ENCODE results near the gene TK1.
A peak's percentile ranks its signal among the peaks of the same experiment; 100 is the strongest.

Gene TK1

DNA sequence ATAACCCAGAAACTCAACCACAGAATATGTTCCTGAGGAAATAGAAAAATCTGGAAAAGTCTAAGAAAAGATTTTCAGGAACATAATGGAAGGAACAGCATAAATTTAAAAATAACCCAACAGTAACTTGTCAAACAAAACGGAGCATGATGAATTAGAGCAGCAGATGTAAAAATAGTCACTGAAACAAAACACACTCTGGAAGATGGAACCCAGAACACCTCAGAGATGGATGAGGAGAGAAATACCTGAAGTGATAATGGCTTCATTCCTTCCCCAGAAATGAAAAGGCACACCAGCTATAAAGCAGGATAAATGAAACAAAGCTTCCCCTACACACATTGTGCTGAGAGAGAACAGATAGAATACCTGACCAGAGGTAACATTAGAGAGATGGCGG, 6.3 kb downstream of the TK1 start:
- TF ChIP-seq, protein P1, sequence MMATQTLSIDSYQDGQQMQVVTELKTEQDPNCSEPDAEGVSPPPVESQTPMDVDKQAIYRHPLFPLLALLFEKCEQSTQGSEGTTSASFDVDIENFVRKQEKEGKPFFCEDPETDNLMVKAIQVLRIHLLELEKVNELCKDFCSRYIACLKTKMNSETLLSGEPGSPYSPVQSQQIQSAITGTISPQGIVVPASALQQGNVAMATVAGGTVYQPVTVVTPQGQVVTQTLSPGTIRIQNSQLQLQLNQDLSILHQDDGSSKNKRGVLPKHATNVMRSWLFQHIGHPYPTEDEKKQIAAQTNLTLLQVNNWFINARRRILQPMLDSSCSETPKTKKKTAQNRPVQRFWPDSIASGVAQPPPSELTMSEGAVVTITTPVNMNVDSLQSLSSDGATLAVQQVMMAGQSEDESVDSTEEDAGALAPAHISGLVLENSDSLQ (IDR thresholded peaks at IDR 0.05): no peak
- TF ChIP-seq SUZ12 (IDR thresholded peaks at IDR 0.05) (no peak), TARDBP (IDR thresholded peaks at IDR 0.05) (no peak), ELF4 (IDR thresholded peaks at IDR 0.05) (no peak), SP1 (IDR thresholded peaks at IDR 0.05) (no peak)
- DNase-seq (ENCODE audit: extremely low spot score): no peak
- CTCF ChIA-PET: no interaction called here
- POLR2A ChIA-PET: interaction anchor here (1.3 kb wide), 1 partner anchor 11 kb away, joined by 4 read pairs; no protein-coding TSS in a partner anchor

DNA sequence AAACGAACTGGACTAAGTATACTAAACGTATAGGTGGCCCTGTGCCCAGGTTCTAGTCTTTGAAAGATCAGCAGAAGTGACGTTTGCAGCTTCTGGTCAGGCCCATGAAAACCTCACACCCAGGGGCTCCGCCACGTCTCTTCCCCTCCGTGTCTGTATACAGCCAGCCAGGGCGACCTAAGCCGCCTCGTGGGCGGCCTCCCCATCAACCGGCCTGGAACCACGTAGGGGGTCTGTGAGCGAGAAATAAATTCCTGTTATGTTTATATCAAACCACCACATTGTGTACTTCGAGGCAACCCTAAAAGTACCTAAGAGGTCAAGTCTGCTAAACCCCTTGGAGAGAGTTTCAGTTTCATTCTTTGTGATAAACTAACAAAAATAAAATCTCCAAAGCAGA, 6.8 kb downstream of the TK1 start:
- TF ChIP-seq FOXA1 (IDR thresholded peaks at IDR 0.05): no peak
- TF ChIP-seq ARNT (IDR thresholded peaks at IDR 0.05): no peak
- TF ChIP-seq SP1 (IDR thresholded peaks at IDR 0.05): no peak
- no peak for TF ChIP-seq FOXK2 (IDR thresholded peaks at IDR 0.05)
- no peak for TF ChIP-seq HDGF (IDR thresholded peaks at IDR 0.05; ENCODE audit: borderline replicate concordance)
- TF ChIP-seq TARDBP (IDR thresholded peaks at IDR 0.05): no peak
- no peak for TF ChIP-seq SUZ12 (IDR thresholded peaks at IDR 0.05)
- TF ChIP-seq, protein P1 (IDR thresholded peaks at IDR 0.05): no peak
- no peak for TF ChIP-seq CTBP1 (IDR thresholded peaks at IDR 0.05; ENCODE audit: borderline replicate concordance)
- TF ChIP-seq FOXM1 (IDR thresholded peaks at IDR 0.05; ENCODE audit: borderline replicate concordance): no peak
- TF ChIP-seq BHLHE40 (IDR thresholded peaks at IDR 0.05; ENCODE audit: borderline replicate concordance): no peak
- TF ChIP-seq ELF4 (IDR thresholded peaks at IDR 0.05): no peak
- TF ChIP-seq ZNF384 (IDR thresholded peaks at IDR 0.05): no peak
- no peak for TF ChIP-seq L3MBTL2 (conservative IDR thresholded peaks at IDR 0.05)
- no peak for TF ChIP-seq LEF1 (IDR thresholded peaks at IDR 0.05; ENCODE audit: borderline replicate concordance)
- TF ChIP-seq NFRKB (IDR thresholded peaks at IDR 0.05): no peak
- ChIA-PET POLR2A (interaction anchor here (1.3 kb wide), 1 partner anchor 11 kb away, joined by 4 read pairs; no protein-coding TSS in a partner anchor), CTCF (no interaction called here)

DNA sequence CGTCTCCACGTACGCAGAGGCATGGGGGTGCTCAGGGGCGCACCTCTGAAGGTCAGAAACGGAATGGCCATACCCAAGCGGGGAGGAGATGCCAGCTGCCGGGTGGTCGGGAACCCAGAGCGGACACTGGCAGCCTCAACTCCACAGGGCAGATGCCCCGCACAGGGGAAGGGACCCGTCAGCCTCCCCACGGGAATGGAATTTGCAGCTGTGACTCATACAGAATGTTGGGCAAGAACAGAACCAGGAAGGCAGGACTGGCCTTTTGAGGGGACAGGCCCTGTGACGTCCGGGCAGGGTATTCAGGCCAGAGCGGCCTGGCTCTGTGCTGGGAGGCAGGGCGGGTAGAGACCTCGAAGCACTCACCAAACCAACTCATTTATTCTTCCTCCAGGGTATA, 7.5 kb downstream of the TK1 start:
- no peak for DNase-seq (ENCODE audit: extremely low spot score)
- ChIA-PET POLR2A (no interaction called here), CTCF (no interaction called here)
- TF ChIP-seq NFRKB (IDR thresholded peaks at IDR 0.05) (no peak), ELF4 (IDR thresholded peaks at IDR 0.05) (no peak), FOXA1 (IDR thresholded peaks at IDR 0.05) (no peak), CTBP1 (IDR thresholded peaks at IDR 0.05; ENCODE audit: borderline replicate concordance) (no peak), FOXK2 (IDR thresholded peaks at IDR 0.05) (no peak), TARDBP (IDR thresholded peaks at IDR 0.05) (no peak), SP1 (IDR thresholded peaks at IDR 0.05) (no peak)
- TF ChIP-seq, protein P1 (IDR thresholded peaks at IDR 0.05): no peak

More for the DNA sequence above, 6.8 kb downstream of the TK1 start:
- no peak for DNase-seq (ENCODE audit: extremely low spot score)

DNA sequence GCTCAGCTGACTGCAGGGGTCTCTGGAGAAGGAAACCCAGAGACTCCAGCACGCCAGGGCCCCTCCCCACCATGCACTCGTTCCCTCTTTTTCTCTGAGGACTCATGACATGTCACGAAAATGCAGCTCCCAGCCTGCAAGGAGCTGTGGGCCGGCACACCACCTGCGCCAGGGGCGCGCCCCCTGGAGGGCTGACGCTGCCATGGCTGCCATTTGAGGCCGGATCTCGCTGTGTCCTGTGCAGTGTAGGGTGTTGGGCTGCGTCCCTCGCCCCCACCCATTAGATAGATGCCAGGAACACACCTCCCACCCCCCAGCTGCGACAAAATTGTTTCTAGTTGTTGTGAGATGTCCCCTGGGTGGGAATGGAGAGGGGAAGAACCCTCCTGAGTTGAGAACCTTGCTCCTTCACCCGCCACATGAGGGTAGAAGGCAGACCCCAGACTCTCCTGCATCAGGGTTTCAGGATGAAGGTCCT, 10.3 kb downstream of the TK1 start:
- peak; percentile 82 for DNase-seq (ENCODE audit: extremely low spot score)
- CTCF ChIA-PET: interaction anchor here (0.5 to 1.4 kb wide), 8 partner anchors 8 to 1477 kb away, joined by 3 to 20 read pairs (median 3); partner anchors contain the start of genes AFMID and TK1
- TF ChIP-seq FOXA1 (IDR thresholded peaks at IDR 0.05): no peak
- POLR2A ChIA-PET: interaction anchor here (0.6 to 1.4 kb wide), 4 partner anchors 9 to 65 kb away, joined by 3 to 4 read pairs (median 3); partner anchors contain the start of genes AFMID and TK1

DNA sequence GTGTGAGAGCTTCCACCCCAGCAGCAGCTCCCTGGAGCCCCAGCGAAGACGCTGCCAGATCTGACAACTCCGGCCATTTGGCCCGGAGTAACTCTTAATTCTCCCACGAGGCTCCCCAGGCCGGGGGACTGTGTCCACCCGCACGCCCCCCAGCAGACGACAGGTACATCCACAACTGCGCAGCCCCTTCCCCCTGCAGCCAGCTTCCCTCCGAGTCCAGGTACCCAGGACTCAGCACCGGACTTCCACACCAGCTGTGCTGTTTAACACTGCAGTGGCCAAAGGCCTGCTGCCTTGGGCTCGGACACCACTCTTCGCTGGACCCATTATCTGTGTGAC, 11.2 kb downstream of the TK1 start:
- no peak for DNase-seq (ENCODE audit: extremely low spot score)
- CTCF ChIA-PET: interaction anchor here (1.3 to 1.4 kb wide), 3 partner anchors 36 to 90 kb away, joined by 3 to 15 read pairs (median 3); no protein-coding TSS in a partner anchor
- POLR2A ChIA-PET: interaction anchor here (1.0 to 3.4 kb wide), 2 partner anchors 10 to 64 kb away, joined by 3 to 24 read pairs; partner anchors contain the start of genes AFMID and TK1
- TF ChIP-seq HDGF (IDR thresholded peaks at IDR 0.05; ENCODE audit: borderline replicate concordance): no peak
- no peak for TF ChIP-seq FOXK2 (IDR thresholded peaks at IDR 0.05)
- TF ChIP-seq CTBP1 (IDR thresholded peaks at IDR 0.05; ENCODE audit: borderline replicate concordance): no peak
- TF ChIP-seq ARNT (IDR thresholded peaks at IDR 0.05): no peak
- TF ChIP-seq, protein P1 (IDR thresholded peaks at IDR 0.05): no peak
- TF ChIP-seq NFRKB (IDR thresholded peaks at IDR 0.05): no peak
- no peak for TF ChIP-seq BHLHE40 (IDR thresholded peaks at IDR 0.05; ENCODE audit: borderline replicate concordance)
- TF ChIP-seq LEF1 (IDR thresholded peaks at IDR 0.05; ENCODE audit: borderline replicate concordance): no peak
- TF ChIP-seq SP1 (IDR thresholded peaks at IDR 0.05): no peak
- TF ChIP-seq FOXA1 (IDR thresholded peaks at IDR 0.05): no peak
- no peak for TF ChIP-seq ELF4 (IDR thresholded peaks at IDR 0.05)
- TF ChIP-seq ZNF384 (IDR thresholded peaks at IDR 0.05): no peak
- no peak for TF ChIP-seq SUZ12 (IDR thresholded peaks at IDR 0.05)
- no peak for TF ChIP-seq L3MBTL2 (conservative IDR thresholded peaks at IDR 0.05)
- no peak for TF ChIP-seq TARDBP (IDR thresholded peaks at IDR 0.05)
- TF ChIP-seq FOXM1 (IDR thresholded peaks at IDR 0.05; ENCODE audit: borderline replicate concordance): no peak
